ENCODE data around the gene BAIAP2L1.

BAIAP2L1 gene

DNA sequence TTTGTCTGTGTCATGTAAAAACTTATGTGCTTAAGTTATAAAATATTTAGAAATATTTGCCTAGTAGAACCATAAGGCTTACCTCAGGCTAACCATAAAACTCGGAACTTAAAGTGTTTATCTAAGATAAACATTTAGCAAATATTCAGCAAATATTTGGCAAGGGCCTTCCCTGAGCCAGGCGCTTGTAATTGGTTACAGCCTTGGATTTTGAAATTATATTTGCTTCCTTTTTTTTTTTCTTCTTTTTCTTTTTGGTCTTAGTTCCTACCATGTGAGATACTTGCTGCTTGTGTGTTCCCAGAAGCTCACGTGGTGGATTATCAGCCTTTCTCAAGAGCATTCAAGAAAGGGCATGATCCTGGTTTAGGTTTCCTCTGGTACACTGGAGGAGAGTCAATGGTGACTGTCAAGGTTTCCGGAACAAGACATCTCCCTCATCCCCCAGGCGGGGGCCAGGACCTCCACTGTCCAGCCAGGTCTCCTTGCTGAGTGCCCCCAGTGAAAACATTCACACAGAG lies 124.6 kb downstream of the BAIAP2L1 start:
- DNase-seq (ENCODE audit: low read depth, low spot score) = no peak

DNA sequence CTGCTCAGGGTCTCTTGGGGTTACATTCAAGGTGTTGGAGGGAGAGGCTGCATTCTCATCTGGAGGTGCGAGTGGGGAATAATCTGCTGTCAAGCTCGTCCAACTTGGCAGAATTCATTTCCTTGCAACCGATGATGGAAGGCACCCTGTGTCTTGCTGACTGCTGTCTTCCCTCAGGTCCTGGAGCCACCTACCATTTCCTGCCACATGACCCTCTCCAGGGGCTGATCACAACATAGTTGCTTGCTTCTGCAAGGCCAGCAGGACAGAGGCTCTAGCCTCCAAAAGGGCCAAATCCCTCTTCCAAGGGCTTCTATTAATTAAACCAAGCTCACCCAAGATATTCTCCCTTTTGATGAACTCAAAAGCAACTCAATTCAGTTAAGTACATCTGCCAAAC lies 133.6 kb downstream of the BAIAP2L1 start:
- no peak for DNase-seq (ENCODE audit: low read depth, low spot score)

DNA sequence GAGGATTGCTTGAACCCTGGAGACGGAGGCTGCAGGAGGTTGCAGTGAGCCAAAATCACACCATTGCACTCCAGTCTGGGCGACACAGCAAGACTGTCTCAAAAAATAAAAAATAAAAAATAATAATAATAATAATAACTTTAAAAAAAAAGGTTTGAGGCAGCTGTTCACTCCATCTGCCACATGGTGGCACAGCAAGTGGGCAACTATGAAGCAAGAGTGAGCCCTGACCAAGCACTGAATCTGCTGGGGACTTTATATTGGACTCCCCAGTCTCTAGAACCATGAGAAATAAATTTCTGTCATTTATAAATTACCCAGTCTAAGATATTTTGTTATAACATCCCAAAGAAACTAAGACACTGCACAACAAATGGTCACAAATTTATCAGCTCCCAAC lies 134.1 kb downstream of the BAIAP2L1 start:
- no peak for DNase-seq (ENCODE audit: low read depth, low spot score)

DNA sequence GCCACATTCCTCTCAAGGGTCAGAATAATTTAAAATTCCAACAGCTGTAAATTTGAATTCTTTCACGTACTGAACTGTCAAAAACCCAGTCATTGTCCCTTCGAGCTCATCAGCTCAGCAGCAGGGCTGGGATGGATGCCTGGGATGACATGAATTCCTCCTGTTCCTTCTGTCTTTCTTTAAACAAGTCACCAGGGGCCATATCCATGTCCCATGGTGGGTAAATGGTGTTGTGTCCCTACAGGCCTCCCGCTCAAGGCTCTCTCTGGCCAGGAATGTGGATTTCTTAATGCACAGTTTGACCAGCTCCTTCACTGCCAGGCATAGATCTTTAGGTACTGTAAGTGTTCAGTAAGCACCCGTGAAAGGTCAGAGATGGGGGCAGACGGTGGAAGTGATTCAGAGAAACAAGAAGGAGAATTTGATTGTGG lies 135.0 kb downstream of the BAIAP2L1 start:
- DNase-seq (ENCODE audit: low read depth, low spot score) = peak; percentile 72

DNA sequence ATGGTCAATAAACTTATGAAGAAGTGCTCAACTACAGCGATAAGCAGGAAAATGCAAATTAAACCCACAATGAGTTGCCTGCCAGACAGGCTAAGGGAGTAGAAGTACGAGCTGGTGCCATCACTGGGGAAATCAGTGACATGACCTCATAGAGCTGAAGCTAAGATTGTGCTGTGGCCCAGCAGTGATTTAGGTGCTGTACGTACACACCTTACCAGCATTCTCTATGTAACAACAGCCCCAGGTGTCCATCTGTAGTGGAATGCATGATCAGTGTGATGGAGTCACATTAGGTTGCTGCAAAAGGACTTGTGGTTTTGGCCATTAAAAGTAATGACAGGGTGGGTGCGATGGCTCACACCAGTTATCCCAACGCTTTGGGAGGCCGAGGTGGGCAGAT lies 143.2 kb downstream of the BAIAP2L1 start:
- no peak for DNase-seq (ENCODE audit: low read depth, low spot score)

DNA sequence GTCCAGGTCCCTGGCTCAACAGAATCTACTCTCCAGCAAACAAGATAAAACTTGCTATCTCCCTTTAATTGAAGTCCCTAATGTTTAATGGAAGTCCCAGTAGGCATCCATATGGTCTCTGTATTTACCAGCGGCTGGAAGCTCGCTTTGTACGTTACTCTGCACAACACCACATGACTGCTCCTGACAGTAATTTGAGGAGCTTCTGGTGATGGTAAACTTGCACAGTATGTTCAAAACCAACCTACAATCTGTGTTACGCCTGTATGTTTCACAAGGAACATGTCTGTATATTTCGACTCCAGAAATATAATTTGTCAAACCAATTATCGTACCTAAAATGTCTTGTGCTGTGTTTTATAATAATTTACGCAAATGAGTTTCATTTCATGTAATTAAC lies 144.5 kb downstream of the BAIAP2L1 start:
- DNase-seq (ENCODE audit: low read depth, low spot score) = no peak

DNA sequence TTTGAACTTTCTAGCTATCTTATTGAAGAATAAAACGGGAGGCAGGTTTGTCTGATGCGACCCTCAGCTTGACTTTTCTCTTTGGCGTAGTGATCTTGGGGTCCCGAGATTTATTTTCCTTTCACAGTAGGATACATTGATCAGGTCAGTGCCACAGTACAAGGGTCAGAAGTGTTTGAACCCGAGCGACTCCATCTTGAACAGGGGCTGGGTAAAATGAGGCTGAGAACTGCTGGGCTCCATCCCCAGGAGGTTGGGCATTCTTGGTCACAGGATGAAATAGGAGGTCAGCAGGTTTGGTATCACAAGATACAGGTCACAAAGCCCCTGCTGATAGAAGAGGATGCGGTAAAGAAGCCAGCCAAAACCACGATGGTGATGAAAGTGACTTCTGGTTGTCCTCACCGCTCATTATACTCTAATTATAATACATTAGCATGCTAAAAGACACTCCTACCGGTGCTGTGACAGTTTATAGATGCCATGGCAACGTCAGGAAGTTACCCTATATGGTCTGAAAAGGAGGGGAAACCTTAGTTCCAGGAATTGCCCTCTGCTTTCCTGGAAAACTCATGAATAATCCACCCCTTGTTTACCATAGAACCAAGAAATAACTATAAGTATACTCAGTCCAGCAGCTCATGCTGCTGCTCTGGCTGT lies 145.8 kb downstream of the BAIAP2L1 start:
- peak; percentile 62 for DNase-seq (ENCODE audit: low read depth, low spot score)

DNA sequence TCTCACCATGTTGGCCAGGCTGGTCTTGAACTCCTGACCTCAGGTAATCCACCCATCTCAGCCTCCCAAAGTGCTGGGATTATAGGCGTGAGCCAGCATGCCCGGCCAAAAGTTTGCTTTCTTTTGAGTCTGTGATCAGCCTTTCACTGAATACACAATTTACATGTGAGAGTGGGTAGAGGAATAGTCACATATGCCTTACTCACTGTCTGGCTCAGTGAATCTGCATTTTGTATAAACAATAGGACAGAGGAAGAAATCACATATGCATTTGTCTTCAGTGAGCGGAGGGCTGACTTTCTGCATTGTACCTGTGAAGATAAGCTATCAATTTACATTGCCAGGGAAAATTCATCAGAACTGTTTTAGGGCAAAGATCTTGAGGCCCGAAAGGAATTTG lies 146.4 kb downstream of the BAIAP2L1 start:
- DNase-seq (ENCODE audit: low read depth, low spot score) = no peak

DNA sequence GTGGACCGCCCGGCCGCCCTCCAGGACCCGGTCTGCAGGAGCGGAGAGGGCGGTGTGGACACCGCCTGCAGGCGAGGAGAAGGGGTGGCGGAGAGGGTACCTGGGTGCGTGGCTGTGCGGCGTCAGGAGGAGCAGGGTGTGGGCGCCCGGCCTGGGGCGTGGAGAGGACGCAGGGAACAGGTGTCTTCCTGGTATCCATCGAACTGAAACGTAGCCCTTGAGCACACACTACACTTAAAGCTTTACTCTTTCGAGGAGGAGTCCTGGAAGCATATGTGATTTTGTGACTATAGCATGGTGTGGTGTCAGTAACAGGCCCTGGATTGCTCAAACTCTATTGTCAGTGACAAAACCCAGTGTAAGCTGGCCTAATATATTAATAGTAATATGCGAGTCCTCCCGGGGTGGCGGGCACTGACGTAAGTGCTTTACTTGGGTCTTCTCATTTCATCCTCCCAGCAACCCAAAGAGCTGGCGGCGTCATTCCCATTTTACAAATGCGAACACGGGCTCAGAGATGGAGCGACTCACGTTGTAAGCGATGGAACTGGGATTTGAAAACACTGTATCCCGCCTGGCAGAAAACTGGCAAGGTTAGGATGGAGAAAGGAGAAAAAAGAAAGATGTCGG lies 148.3 kb downstream of the BAIAP2L1 start:
- DNase-seq (ENCODE audit: low read depth, low spot score) = no peak

DNA sequence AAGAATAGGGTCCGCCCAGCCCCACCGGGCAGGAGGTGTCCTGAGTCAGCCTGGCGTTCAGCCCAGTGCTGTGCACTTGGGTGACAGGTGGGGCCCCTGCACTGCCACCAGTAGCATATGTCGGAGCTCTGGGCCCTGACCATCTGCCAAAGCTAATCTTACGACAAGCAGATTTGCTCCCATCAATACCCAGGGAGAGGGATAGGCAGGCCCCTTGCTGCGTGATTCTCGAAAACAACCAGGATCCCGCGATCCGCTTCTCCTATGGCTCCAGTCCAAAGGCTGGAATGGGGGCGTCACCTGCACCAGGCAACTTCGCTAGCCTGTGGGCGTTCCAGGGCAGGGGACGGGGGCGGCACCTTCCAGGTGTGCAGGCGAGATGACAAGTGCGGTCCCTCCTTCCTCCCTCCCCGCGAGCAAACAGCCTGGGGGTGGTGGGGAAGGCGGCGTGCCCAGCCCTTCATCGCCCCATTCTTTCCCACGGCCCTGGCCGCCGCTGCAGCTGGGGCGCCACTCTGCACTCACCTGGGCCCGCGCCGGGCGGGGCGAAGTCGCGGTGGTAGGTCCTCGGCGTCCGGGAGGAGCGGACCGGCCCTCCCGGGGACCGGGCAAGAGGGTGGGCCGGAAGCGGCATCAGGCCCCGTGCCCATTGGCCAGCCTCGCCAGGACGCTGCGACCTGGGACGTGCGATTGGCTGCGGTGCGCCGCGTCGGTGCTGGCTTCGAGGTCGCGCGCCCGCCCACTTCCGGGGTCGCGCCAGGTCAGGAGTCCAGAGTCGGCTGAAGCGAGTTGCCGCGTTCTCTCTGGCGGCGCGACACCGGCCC lies 149.1 kb downstream of the BAIAP2L1 start, which contains the start of gene TECPR1:
TECPR1 (minus strand) TSS at position 632 of the 824 bp plus-strand sequence. CDS start 6,086 bp downstream, outside the sequence.
- DNase-seq (ENCODE audit: low read depth, low spot score) = peak; percentile 97

DNA sequence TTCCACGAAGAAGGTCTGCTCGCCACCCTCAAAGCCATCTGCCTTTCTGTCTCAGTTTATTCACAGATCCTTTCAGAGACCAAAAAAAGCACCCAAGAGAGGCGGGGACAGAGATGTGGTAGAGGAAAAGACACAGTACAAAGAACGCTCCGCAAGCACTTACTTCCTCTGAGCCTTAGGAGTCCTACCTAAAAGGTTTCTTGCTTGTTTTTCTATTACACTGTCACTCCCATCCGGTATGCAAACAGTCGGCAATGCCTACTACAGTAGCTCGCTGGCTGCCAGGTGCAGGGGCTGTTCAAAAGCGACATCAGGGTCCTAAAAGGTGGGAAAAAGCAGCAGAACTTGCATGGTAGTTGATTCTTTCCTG lies 149.7 kb downstream of the BAIAP2L1 start:
- no peak for DNase-seq (ENCODE audit: low read depth, low spot score)

DNA sequence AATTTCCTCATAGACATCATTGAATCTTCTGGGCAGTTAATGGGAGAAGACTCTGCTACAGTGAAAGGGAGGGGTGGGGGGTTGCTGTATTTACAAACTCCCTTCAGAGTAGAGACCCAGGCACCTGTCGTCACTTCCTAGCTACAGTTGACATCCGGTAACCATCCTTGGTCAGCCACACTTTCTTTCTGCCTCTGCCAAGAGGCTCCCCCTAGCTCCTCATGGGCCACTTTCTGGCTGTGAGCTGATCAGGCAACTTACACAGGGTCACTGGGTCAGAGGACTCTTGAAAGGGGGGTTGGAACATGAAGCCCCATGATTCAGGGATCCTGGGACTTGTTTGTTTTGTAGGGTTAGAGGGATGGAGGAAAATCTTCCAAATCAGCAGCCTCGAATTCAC lies 150.1 kb downstream of the BAIAP2L1 start:
- DNase-seq (ENCODE audit: low read depth, low spot score) = no peak

DNA sequence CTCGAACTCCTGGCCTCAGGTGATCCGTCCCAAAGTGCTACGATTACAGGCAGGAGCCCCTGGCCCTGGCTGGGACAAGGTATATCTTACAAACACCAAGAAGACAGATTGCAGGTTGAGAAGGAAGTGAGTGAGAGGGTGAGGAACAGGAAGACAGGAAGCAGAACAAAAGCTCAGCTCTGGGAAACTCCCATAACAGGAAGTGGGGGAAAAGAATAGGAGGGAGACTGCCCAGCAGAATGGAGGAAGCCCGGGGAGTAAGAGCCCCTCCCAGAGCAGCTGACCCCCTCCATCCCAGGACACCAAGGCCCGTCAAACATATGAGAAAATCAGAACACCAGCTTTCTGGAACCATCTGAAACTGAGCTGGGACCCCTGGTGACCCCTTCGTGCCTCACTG lies 151.8 kb downstream of the BAIAP2L1 start:
- DNase-seq (ENCODE audit: low read depth, low spot score) = no peak

DNA sequence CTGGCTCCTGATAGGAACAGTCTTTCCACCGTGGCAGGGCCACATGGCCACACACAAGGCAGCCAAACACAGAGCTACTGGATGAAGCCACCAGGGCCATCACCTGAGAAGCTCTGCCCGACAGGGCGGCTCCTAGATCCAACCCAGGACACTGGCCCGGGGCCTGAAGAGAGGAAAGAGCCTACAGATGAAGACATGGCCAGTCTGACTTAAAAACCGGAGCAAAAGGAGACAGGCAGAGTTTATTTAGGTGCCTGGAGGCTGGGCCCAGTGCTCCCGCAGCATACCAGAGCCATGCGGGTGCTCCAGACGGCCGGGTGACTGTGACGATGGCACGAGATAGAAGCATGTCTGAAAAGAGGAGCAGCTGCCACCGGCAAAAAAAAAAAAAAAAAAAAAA lies 152.7 kb downstream of the BAIAP2L1 start:
- DNase-seq (ENCODE audit: low read depth, low spot score) = no peak

DNA sequence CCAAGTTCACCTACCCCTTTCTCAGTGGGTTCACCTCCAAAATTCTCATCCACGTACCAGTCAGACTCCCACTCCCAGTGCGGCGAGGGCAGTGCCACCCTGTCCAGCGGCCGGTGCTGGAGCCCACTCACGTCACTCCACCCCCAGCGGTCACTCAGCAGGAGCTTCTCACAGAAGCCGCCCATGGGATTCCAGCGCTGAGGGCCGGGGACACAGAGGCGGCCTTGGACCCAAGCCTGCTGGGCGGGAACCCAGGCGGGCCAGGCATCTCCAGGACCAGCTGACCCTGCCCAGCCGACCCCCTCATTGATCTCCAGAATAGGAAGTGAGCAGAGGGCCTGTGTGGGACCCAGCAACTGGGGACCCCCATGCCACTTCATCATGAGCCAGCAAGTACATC lies 156.0 kb downstream of the BAIAP2L1 start:
- DNase-seq (ENCODE audit: low read depth, low spot score) = no peak

DNA sequence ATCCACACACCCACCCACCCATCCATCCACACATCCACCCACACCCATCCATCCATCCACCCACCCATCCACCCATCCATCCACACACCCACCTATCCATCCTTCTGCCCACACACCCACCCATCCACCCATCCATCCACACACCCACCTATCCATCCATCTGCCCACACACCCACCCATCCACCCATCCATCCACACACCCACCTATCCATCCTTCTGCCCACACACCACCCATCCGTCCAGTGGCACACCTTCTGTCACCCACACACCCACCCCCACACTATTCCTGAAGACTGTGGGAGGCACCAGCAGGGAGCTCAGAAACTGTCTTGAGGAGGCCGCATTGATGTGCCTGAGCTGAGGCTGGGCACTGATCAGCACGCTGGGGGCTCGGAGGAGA lies 158.0 kb downstream of the BAIAP2L1 start:
- no peak for DNase-seq (ENCODE audit: low read depth, low spot score)

DNA sequence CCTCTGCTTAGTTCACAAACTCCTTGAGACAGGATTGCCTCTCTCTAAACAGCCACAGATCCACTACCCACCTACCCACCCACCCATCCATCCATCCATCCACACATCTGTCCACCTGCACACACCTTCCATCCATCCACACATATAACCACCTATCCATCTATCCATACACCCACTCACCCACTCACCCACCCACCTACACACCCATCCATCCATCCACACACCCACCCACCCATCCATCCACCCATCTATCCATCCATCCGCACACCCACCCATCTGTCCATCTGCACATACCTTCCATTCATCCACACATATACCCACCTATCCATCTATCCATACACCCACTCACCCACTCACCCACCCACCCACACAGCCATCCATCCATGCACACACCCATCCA lies 158.5 kb downstream of the BAIAP2L1 start:
- no peak for DNase-seq (ENCODE audit: low read depth, low spot score)

DNA sequence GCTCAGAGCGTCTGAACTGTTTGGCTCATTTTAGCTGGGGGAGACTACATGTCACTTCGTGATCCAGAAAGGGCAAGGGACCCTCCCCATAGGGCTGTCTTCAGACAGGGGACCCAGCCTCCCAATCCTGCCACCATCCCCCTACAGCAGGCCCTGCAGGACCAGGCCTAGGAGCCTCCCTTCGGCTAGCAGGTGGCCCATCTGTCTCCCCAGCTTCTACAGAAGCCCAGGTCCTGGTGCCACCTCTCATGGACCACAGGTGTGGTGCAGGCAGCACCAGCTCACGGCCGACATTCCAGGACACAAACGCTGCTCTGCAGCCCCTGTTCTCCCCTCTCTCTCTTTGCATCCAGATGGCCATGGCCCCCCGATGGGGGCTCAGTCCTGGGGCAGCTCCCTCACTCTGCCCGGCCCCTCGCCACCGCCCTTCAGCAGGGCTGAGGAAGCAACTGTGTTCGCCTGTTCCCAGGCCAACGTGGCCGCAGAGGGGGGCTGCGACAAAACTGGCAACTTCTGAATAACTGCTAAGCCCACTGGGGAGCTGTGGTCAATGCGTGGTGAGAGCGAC lies 159.1 kb downstream of the BAIAP2L1 start:
- no peak for DNase-seq (ENCODE audit: low read depth, low spot score)

All from astrocyte of the hippocampus (primary cell).